ENCODE results near the gene PHC2. TPM values are rescaled to one million over a fixed set of nuclear protein-coding genes. Genes with fewer than 3 reads are reported as not detected.

Gene PHC2
- polyA plus RNA-seq, 1 donor (not counting 4 experiments of a cell fraction or from before 2014, with no cell fraction given) = 51.7 TPM

DNA sequence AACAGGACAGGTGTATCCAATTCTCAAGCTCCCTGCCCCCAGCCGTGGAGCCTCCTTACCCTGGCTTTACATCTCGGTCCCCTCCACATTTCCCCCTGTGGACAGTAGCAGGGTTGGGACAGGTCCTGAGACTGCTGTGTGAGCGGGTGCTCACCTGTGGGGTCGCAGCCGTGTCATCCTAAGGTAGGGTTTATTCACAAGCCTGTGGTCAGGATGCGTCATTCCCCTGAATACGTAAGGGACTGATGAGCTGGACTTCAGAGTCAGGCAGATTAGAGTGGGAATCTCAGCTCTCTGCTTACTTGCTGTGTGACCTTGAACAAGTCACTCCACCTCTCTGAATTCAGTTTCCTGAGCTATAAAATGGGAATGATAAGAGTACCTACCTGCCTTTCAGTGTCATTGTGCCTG lies 156.9 kb downstream of the PHC2 start:
- Histone ChIP-seq H3K4me1 (ENCODE audit: control insufficient read depth, extremely low read depth, insufficient read depth, low read length) (no peaks in the 10 kb centered on the region), H3K79me2 (ENCODE audit: control insufficient read depth, insufficient read depth, low read length) (no peaks in the 10 kb centered on the region), H3K9me1 (ENCODE audit: control insufficient read depth, extremely low read depth, insufficient read depth, low read length) (no peaks in the 10 kb centered on the region), H3K36me3 (ENCODE audit: control insufficient read depth in 2 of 2, extremely low read depth in 1 of 2, insufficient read depth in 2 of 2, low read length in 2 of 2) (peaks cover 0 to 2% of the 10 kb centered on the region in 2 experiments), H3K9ac (ENCODE audit: control insufficient read depth, extremely low read depth, insufficient read depth, low read length) (no peak overlapping the region), H3K27ac (ENCODE audit: control insufficient read depth, insufficient read depth, low read length) (no peak overlapping the region), H3K9me3 (ENCODE audit: control insufficient read depth, low read depth, low read length) (no peaks in the 10 kb centered on the region), H3K4me3 (ENCODE audit: control insufficient read depth in 2 of 3, extremely low read depth in 1 of 3, insufficient read depth in 2 of 3, low read depth in 1 of 3, low read length in 3 of 3) (no peak overlapping the region), H4K20me1 (ENCODE audit: control insufficient read depth, extremely low read depth, insufficient read depth, low read length) (no peaks in the 10 kb centered on the region), H3K27me3 (ENCODE audit: control insufficient read depth, extremely low read depth, insufficient read depth, low read length) (no peaks in the 10 kb centered on the region), H3K4me2 (ENCODE audit: control insufficient read depth, extremely low read depth, insufficient read depth, low read depth, low read length) (no peak overlapping the region), H2AFZ (ENCODE audit: control insufficient read depth, low read length) (no peak overlapping the region)
- no peak for DNase-seq (ENCODE audit: low read depth, low spot score)
- TF ChIP-seq CTCF (optimal IDR thresholded peaks at IDR 0.05 in 1 of 3, IDR thresholded peaks at IDR 0.05 in 1 of 3, conservative IDR thresholded peaks at IDR 0.05 in 1 of 3; ENCODE audit: extremely low read depth in 1 of 3, insufficient read depth in 2 of 3, low read length in 3 of 3) (no peak), EZH2 (IDR thresholded peaks at IDR 0.05; ENCODE audit: low read length) (no peak)
- dilution Hi-C loops (cut with MboI; ENCODE audit: extremely low pct_ligation_motif_present, low sequenced_read_pairs) = no loop called here
- no peak for FAIRE-seq

Small RNA genes lying within 50 kb of the gene (small RNA-seq; reads per million reads assigned to genes)
- 0 to 0.25 (median 0) reads per million in 3 experiments for gene RN7SKP16 (ENCODE audit: insufficient read length in 3 of 3, low read depth in 3 of 3, low replicate concordance in 1 of 3)

Other genes starting within 250 kb of the PHC2 start
- gene TRIM62, start 249.1 kb downstream of the PHC2 start, polyA plus RNA-seq = 2.0 to 4.7 TPM (median 2.2 TPM) in 3 replicates
- 2.2 to 3.1 TPM (median 2.3 TPM) in 3 replicates for gene ZNF362, start 174.6 kb downstream of the PHC2 start, polyA plus RNA-seq
- gene A3GALT2, start 110.0 kb downstream of the PHC2 start, polyA plus RNA-seq = not detected in 3 replicates
- gene ZSCAN20, start 41.5 kb upstream of the PHC2 start, polyA plus RNA-seq = 2.1 to 3.1 TPM (median 2.7 TPM) in 3 replicates